Measurements from ENCODE around the gene PRICKLE3.

Gene PRICKLE3

DNA sequence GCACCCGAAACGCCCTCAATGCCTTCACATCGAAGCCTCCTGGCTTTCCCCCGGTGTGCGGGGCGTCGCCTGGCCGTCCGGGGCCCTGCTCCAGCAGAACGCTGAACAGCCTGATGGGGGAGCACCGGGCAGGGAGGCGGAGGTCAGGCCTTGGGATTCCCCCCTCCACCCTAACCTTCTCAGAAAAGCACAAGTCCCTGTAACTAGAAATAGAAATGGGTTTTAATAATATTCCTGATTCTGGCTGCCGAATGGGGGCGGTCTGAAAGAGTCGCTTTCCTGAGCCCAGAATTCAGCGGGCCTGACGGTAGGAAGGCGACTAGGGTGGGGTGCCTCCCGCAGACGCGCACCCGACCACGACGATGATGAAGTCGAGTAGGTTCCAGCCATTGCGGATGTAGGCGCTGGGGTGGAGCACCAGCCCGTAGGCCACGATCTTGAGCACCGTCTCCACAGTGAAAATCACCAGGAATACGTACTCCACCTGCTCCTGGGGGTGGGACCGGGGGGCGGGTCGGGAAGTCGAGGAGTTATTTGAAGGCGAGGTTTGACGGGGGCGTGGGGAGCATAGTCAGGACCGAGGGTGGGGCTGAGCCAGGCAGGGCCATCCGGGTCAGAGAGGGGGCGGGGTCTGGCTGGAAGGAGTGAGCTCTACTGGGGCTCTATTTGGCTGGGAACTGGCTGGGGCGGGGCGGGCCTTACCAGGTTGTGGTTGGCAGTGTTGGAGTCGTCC, 44.5 kb upstream of the PRICKLE3 start:
- TF ChIP-seq, protein P1, sequence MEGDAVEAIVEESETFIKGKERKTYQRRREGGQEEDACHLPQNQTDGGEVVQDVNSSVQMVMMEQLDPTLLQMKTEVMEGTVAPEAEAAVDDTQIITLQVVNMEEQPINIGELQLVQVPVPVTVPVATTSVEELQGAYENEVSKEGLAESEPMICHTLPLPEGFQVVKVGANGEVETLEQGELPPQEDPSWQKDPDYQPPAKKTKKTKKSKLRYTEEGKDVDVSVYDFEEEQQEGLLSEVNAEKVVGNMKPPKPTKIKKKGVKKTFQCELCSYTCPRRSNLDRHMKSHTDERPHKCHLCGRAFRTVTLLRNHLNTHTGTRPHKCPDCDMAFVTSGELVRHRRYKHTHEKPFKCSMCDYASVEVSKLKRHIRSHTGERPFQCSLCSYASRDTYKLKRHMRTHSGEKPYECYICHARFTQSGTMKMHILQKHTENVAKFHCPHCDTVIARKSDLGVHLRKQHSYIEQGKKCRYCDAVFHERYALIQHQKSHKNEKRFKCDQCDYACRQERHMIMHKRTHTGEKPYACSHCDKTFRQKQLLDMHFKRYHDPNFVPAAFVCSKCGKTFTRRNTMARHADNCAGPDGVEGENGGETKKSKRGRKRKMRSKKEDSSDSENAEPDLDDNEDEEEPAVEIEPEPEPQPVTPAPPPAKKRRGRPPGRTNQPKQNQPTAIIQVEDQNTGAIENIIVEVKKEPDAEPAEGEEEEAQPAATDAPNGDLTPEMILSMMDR (IDR thresholded peaks at IDR 0.05; ENCODE audit: control insufficient read depth, extremely low read depth, insufficient read depth) = no peak
- H3K4me3 ChIP-seq (ENCODE audit: low read depth, low read length) = no peak overlapping the region
- DNase-seq (ENCODE audit: low read depth) = no peak

DNA sequence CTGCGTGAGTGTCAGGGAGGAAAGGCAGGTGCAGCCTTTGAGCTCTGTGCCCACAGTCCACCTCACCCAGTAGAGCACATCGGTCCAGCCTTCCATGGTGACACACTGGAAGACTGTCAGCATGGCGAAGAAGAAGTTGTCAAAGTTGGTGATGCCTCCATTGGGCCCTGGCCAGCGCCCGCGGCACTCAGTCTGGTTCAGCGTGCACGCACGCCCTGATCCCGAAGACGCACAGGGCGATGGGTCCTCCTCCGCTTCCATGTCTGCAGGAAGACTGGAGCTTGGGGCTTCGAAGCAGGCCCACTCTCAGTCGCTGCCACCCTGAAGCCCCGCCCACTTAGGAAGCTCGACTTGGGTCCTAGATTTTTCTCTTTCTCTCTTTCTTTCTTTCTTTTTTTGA, 42.0 kb upstream of the PRICKLE3 start:
- TF ChIP-seq, protein P1 (IDR thresholded peaks at IDR 0.05; ENCODE audit: control insufficient read depth, extremely low read depth, insufficient read depth) = no peak
- H3K4me3 ChIP-seq (ENCODE audit: low read depth, low read length) = no peak overlapping the region
- no peak for DNase-seq (ENCODE audit: low read depth)

DNA sequence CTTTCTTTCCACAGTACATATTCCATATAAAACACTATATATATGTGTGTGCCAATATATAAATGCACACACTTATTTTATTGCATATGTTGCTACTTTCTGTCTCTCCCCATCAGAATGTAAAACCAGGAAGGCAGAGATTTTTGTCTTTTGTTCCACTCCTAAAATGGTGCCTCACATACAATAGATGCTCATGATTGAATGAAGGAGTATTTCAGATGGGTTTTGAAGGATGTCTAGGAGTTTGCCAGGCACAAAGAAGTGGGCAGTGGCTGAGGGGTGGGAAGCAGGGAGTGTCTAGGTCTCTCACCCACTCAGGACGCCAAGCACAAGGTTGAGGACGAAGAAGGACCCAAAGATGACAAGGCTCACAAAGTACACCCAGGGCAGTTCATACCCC, 41.6 kb upstream of the PRICKLE3 start:
- no peak for DNase-seq (ENCODE audit: low read depth)
- TF ChIP-seq, protein P1 (IDR thresholded peaks at IDR 0.05; ENCODE audit: control insufficient read depth, extremely low read depth, insufficient read depth) = no peak
- H3K4me3 ChIP-seq (ENCODE audit: low read depth, low read length) = no peak overlapping the region

DNA sequence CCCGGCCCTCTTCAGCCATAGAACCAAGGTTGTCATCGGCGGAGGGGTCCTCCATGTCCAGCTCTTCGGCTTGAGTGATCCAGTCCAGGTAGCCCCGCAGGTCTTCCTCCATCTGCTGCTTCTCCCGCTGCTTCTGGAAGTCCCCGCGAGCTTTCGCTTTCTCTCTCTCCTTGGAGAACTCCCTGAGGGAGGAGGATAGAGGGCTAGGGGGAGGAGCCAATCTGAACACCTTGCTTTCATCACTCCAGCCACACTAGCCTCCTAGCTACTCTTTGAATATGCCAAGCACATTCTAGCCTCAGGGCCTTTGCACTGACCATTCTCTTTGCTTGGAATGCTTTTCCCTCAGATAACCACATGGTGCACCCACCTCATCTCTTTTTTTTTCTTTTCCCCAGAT, 40.8 kb upstream of the PRICKLE3 start:
- no peak for DNase-seq (ENCODE audit: low read depth)
- TF ChIP-seq, protein P1 (IDR thresholded peaks at IDR 0.05; ENCODE audit: control insufficient read depth, extremely low read depth, insufficient read depth) = no peak
- H3K4me3 ChIP-seq (ENCODE audit: low read depth, low read length) = no peak overlapping the region

DNA sequence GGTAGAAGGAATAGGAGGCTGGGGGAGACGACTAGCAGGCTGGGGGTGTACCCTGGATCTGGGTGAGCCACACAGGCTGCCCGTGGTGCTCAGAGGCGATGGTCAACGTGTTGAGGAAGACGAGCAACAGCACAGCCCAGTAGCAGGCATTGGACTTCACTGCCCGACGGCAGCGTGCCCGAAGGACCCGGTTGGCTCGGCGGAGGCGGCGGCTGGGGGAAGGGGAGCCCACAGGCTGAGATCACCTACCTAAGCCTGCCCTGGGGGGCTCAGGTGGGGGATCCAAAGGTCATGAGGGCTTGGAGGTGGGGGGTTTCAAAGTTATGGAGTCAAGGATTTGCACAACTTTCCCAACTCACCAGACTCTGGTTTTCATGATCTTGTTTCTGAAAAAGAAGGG, 39.7 kb upstream of the PRICKLE3 start:
- TF ChIP-seq, protein P1 (IDR thresholded peaks at IDR 0.05; ENCODE audit: control insufficient read depth, extremely low read depth, insufficient read depth) = no peak
- DNase-seq (ENCODE audit: low read depth) = no peak
- no peak overlapping the region for H3K4me3 ChIP-seq (ENCODE audit: low read depth, low read length)

DNA sequence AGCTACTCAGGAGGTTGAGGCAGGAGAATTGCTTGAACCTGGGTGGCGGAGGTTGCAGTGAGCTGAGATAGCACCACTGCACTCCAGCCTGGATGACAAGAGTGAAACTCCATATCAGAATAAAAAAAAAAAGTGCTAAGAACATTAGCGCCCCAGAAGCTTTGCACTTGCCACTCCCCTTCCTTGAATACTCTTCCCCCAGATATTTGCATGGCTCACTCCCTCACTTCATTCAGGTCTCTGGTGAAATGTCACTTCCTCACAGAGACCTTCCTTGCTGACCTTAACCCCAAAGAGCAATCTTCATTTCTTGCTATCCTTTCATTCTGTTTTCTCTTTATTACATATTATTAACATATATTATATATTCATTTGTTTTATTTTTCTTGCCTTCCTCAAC, 35.7 kb upstream of the PRICKLE3 start:
- no peak for DNase-seq (ENCODE audit: low read depth)
- no peak overlapping the region for H3K4me3 ChIP-seq (ENCODE audit: low read depth, low read length)
- TF ChIP-seq, protein P1 (IDR thresholded peaks at IDR 0.05; ENCODE audit: control insufficient read depth, extremely low read depth, insufficient read depth) = no peak

DNA sequence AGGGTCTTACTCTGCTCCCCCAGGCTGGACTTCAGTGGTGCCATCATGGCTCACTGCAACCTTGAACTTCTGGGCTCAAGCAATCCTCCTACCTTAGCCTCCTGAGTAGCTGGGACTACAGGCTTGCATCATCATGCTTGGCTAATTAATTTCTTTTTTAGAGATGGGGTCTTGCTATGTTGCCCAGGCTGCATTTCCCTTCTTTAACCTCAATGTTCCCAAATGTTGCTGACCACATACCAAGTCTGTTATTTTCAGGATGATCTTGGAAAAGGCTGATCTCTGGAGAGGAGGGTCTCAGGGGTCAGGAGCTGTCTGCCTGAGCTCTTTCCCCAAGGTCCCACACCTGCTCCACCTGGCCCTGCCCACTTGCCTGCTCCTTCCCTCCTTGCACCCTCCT, 33.9 kb upstream of the PRICKLE3 start:
- no peak for DNase-seq (ENCODE audit: low read depth)
- no peak overlapping the region for H3K4me3 ChIP-seq (ENCODE audit: low read depth, low read length)
- TF ChIP-seq, protein P1 (IDR thresholded peaks at IDR 0.05; ENCODE audit: control insufficient read depth, extremely low read depth, insufficient read depth) = no peak

Measured in LNCaP clone FGC (cell line).